GM04504 (cell line): ENCODE data around the gene CYB5R4.
A peak's percentile ranks its signal among the peaks of the same experiment; 100 is the strongest.

ENCODE experiments used
- DNase-seq: peaks from one replicate; pipeline ENCODE4 v3.0.0-alpha.2; 2012; ENCODE audit warnings: low read depth

The CYB5R4 gene

DNA sequence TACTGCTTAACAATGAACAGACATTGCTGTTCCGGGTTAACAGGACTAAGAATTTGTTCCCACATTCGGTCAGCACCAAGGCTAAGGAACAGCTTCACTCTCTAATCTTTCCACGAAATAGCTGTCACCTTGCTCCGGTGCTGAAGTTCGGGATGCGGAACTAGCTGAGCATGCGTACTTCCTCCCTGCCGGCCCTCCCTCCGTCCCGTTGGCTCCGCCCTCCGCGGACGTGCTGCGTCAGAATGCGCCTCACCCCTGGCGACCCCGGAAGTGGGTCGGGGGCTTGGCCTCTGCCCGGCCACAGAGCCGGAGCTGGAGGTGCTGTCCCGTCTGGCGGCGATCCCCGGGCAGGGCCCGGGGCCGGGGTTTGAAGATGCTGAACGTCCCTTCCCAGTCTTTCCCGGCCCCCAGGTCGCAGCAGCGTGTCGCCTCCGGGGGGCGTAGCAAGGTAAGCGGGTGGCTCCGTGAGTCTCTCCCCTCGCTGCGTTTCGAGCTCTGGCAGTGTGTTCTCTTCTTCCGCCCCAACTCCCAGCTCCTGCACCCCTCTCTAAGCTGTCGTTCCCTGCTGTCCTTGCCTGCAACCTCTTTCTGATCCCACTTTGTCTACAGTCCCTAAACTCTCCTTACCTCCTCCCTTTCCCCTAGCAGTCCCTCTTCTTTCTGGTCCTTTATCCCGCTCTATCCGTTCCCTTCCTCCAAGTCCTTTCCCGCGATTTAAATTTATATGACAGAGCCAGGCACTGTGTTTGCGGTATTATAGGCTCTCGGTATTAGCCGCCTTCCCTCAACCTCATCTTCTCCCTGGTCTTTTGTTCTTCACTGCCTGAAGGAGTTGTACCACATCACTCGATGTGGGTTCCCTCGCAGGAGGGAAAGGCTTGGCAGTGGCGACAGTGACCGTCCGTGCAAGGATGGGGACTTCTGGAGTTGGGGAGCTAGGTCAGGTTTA is at the start of gene CYB5R4:
Gene CYB5R4, plus strand, starts transcription at position 280 of the 949 bp plus-strand sequence. Its CDS starts 94 bp downstream, at position 374.
- DNase-seq = peak; percentile 92

DNA sequence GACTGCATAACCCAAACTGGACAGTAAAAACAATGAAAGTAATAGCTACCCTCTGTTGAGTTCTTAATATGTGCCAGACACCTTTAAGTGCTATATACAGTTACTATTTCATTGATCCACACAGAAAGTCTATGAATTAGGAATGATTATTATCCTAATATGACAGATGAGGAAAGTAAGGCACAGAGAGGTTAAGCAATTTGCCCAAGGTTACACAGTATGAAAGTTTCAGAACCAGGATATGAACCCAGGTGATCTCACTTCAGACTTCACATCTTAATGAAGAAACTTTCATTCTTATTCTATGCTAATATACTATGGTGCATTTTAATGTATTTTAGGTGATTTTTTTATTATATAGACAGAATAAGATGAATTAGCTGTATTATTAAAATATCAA is 46.9 kb upstream of the CYB5R4 start:
- no peak for DNase-seq

GRCh38 chr6:83815631-83816272 is 43.7 kb upstream of the CYB5R4 start:
- no peak for DNase-seq

- no peak for DNase-seq
These were observed 36.8 kb upstream of the CYB5R4 start for GRCh38 chr6:83822629-83823169.

DNA sequence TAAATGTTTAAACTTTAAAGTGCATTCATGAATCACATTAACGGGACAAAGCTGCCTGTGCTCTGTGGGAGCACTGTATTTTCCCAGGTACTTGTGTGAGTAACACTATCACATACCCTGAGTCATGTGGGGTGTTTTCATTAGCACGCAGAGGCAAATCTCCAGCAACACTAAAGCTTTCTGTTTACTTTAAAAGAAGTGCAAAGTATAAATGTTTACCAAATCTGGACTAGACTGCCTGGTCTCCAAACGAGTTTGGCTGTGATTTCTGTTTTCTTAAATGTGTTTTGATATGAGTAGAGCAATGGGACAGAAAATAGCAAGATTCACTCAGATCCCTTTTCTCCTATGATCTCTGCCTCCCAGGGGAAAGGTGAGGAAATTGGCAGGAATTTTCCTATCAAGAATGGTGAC is 35.1 kb upstream of the CYB5R4 start:
- no peak for DNase-seq

- no peak for DNase-seq
These were observed 34.7 kb upstream of the CYB5R4 start for GRCh38 chr6:83824831-83825230.

- no peak for DNase-seq
These were observed 32.4 kb upstream of the CYB5R4 start for GRCh38 chr6:83827050-83827449.

DNA sequence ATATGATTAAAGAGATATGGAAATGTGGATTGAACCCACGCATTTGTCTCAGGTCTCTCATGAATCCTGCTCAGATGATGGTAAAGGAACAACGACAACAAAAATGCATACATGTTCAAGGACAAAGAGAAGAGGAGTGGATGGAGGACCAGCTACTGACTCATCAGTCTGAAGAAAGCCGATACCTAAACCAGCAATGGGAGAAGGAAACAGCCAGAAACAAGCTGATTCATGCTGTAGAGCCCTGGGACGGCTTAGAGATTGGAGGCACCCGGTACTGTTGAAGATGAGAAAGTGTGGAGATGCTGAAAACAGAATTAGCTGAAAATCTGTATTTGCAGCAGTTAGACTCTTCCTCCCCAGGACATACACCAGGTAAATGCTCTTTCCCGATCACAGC is 20.8 kb upstream of the CYB5R4 start:
- DNase-seq = no peak

- no peak for DNase-seq
These were observed 15.3 kb upstream of the CYB5R4 start for GRCh38 chr6:83844170-83844569.

GRCh38 chr6:83846291-83846690 is 13.2 kb upstream of the CYB5R4 start:
- no peak for DNase-seq

DNA sequence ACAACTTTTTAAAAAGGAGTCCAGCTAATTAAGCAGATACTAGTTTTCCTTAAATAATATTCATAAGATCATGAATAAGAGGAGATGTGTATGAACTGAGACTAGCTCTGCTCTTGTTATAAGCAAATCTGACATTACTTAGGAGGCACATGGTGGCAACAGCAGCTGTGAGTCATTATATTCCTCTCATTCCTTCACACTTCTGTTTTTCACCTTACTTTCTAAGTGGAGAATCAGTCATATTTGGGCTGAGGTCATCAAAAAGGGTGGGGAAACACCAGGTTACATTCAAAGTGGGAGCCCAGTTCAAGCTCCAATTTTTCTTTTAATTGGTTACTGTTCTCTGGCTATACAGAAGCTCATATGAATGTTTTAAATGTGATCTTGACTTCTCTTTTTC is 12.3 kb upstream of the CYB5R4 start:
- no peak for DNase-seq

GRCh38 chr6:83849127-83849526 is 10.4 kb upstream of the CYB5R4 start:
- no peak for DNase-seq

- DNase-seq = no peak
These were observed 9.9 kb upstream of the CYB5R4 start for GRCh38 chr6:83849610-83850009.

DNA sequence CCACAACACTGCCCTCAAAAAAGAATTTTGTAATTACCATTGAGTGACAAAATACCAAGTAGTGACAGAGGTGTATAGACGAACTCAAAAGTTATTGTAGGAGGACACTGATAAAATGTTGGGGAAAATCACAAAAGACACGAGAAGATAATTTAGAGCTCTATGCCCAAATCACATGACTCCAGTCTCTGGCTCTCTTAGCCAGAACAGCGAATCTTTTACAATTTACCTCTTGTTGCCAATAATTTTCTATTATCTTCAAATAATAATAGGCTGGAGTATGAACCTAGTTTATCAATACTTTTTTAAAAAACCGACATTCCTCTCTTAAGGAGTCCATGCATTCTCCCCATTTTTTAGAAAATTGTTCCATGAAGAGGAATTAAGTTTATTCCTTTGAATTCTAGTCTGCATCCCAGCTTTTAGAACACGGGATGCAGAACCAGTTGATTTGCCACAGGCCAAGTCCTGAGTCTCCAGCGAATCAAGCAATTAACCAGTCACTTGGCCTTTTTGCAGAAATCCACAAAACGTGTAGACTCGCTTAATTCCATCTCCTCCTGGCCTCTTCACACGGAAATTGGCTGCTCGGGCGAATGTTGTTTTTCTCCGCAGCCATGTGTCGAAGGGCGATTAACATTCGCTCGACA is 6.8 kb upstream of the CYB5R4 start:
- DNase-seq = no peak

GRCh38 chr6:83853178-83854000 is 6.1 kb upstream of the CYB5R4 start, which contains the start of gene RIPPLY2:
RIPPLY2 (plus strand) TSS chr6:83853360; CDS start chr6:83853417, 57 bp downstream.
- DNase-seq = no peak

GRCh38 chr6:83854001-83854501 is 5.4 kb upstream of the CYB5R4 start:
- no peak for DNase-seq

DNA sequence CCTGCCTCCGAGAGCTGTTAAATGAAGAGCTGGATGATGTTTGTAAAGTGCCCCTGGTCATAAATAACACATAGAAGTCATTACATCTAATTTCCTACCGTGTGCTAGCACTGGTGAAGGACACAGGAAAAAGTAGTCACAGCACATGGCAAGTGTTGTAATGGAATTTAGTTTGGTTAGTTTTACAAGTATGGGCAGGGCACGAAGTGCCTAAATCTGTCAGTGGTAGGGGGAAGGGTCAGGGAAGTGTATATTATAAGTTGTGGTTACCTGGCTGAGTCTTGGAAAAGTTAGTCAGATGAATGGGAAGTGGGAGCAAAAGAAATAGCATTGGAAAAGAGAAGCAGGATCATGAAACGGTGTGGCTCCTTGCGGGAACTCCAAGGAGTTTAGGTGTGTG is 4.7 kb upstream of the CYB5R4 start:
- DNase-seq = no peak

DNA sequence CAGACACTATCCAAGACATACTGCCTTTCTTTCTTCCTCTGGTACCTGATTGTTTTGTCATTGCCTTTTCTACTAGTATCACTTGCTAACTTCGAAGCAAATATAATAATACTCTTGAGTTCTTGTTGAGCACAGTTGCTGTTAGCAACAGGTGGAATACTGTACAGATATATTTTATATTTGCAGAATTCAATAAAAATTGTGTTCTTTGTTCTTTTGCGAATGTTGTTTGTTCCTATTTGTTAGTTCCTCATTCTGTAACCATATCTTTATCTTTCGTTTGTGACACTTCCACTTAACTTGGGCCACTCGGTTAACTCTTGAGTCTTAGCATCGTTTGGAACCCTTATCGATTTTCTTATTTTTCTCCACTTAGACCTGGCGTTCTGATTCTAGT is 868 bp downstream of the CYB5R4 start:
- no peak for DNase-seq

GRCh38 chr6:83860782-83861495 is 1.4 kb downstream of the CYB5R4 start:
- no peak for DNase-seq

DNA sequence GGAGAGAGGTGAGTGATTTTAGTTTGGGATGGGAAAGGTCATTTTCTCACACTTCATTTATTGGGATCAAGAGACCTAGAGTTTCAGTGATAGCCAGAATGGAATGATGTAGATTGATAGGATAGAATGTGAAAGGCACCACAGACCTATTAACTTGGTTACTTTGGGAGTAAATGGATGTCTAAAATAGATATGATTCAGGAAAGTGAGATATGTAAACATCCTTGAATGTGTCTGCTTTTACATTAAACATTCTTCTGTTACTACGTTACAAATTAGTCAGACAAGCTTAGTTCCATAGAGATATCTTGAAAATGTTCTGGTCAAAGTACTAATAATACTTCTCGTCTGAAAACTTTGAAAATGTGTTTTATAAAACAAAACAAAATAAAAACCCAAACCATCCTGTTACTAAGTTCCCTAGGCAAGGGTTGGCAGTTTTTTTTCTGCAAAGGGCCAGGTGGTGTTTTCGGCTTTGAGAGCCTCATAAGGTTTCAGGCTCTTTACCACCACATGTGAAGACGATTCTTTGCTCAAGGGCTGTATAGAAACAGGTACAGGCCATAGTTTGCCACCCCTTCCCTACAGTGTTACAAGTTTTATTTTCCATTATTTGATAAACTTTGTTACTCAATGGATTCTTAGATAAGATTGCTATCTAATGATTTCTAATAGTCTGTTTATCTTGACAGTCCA is 3.4 kb downstream of the CYB5R4 start:
- no peak for DNase-seq
